Stomach (tissue), 4 donors: ENCODE data around the gene C19orf81.

Source experiments
- EP300 ChIP-seq: sonication (generic); formaldehyde crosslinking; IDR thresholded peaks from one replicate; pipeline ENCODE4 v1.6.1; 2017; ENCODE audit warnings: antibody characterized with exemption
- POLR2A ChIP-seq, 4 donors: fragments of 450-650 bp; IDR thresholded peaks; one replicate each; pipeline ENCODE4 v1.6.1; 2016; ENCODE audit warnings: antibody characterized with exemption in 4 of 4, control low read depth in 2 of 4, mild to moderate bottlenecking in 1 of 4, moderate library complexity in 1 of 4
- TF ChIP-seq, protein P1 (sequence below), 7 experiments: fragments of 450-650 bp in 4 of 7; fragments of 200-600 bp in 3 of 7; sonication (generic) in 3 of 7; IDR thresholded peaks; one replicate each; pipeline ENCODE4 v1.5.1; 2016 to 2019; ENCODE audit warnings: antibody characterized with exemption in 7 of 7, control low read depth in 2 of 7, mild to moderate bottlenecking in 1 of 7

DNA sequence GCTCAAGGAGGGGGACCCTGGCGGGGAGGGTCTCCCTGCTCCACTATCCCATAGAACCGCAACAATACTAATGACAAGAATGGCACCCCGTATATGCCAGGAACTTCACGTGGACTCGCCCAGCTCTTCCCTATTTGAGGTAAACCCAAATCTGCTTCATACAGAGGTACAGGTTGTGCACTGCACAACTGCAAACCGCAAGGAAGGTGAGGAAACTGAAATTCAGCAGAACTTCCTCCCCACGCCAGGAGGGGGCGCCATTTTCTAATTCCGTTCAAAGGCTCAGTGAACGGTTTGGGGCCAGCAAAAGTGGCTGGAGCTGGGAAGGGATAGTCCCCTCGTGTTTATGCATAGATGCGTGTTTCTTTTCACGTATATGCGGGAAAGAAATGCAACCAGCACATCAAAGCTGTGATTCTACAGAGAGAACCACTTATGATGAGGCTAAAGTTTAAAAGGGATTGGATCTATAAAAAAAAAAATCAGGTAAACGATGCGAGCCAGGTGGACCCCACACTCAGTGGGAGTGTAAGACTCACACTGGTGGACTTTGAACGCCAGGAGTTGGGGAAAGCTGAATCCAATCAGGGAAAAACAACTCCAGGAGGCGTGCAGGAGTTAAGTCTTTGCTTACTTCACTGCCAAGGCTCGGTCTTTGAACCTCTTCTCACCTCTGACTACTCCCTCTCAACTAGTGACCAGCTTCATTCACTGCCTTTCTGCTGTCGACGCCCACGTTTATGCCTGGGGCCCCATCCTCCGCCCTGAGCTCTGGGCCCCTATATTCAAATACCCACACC lies 20.3 kb downstream of the C19orf81 start:
- TF ChIP-seq, protein P1, sequence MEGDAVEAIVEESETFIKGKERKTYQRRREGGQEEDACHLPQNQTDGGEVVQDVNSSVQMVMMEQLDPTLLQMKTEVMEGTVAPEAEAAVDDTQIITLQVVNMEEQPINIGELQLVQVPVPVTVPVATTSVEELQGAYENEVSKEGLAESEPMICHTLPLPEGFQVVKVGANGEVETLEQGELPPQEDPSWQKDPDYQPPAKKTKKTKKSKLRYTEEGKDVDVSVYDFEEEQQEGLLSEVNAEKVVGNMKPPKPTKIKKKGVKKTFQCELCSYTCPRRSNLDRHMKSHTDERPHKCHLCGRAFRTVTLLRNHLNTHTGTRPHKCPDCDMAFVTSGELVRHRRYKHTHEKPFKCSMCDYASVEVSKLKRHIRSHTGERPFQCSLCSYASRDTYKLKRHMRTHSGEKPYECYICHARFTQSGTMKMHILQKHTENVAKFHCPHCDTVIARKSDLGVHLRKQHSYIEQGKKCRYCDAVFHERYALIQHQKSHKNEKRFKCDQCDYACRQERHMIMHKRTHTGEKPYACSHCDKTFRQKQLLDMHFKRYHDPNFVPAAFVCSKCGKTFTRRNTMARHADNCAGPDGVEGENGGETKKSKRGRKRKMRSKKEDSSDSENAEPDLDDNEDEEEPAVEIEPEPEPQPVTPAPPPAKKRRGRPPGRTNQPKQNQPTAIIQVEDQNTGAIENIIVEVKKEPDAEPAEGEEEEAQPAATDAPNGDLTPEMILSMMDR (IDR thresholded peaks at IDR 0.05) = peak in 4 of 7 experiments; percentile 32 to 63 (median 52)
- TF ChIP-seq EP300 (no peak), POLR2A (IDR thresholded peaks at IDR 0.05) (no peak)
